K562 (cell line): Measurements from ENCODE around the gene SDHAF4.

Experiments used
- CTCF ChIP-seq, 3 experiments: IDR thresholded peaks in 2 of 3; conservative IDR thresholded peaks in 1 of 3; 2 replicates each; pipeline ENCODE4 v1.5.1; 2011 to 2012; ENCODE audit warnings: low read length in 3 of 3, mild to moderate bottlenecking in 3 of 3, control low read depth in 2 of 3, improper control_type of control experiment in 1 of 3, inconsistent platforms in 1 of 3, low read depth in 1 of 3, mixed read lengths in 1 of 3, moderate library complexity in 1 of 3; ENCODE audit not compliant: insufficient read depth in 2 of 3
- EGR1 ChIP-seq: fragments of 450-650 bp; conservative IDR thresholded peaks from 2 replicates; pipeline ENCODE4 v1.6.1; 2017; ENCODE audit warnings: mild to moderate bottlenecking
- SIN3A ChIP-seq, 2 experiments: fragments of 150-350 bp in 1 of 2; IDR thresholded peaks; 2 replicates each; pipeline ENCODE4 v1.6.1; 2011 to 2016; ENCODE audit warnings: borderline replicate concordance in 2 of 2, low read depth in 2 of 2, low read length in 2 of 2, mild to moderate bottlenecking in 2 of 2, moderate library complexity in 2 of 2; ENCODE audit not compliant: control insufficient read depth in 1 of 2
- ZNF121 ChIP-seq: sonication (generic); formaldehyde crosslinking; conservative IDR thresholded peaks from 2 replicates; pipeline ENCODE4 v1.8.0; 2022; ENCODE audit warnings: missing genetic modification reagents

GRCh38 chr6:70627500-70628254 is 60.9 kb downstream of the SDHAF4 start:
- no peak for TF ChIP-seq CTCF (IDR thresholded peaks at IDR 0.05 in 2 of 3, conservative IDR thresholded peaks at IDR 0.05 in 1 of 3; ENCODE audit: insufficient read depth in 2 of 3, low read depth in 1 of 3, low read length in 3 of 3)
- TF ChIP-seq EGR1 = no peak
- TF ChIP-seq ZNF121 (CRISPR knock-in tag) = no peak
- no peak for TF ChIP-seq SIN3A (IDR thresholded peaks at IDR 0.05; ENCODE audit: borderline replicate concordance in 2 of 2, control insufficient read depth in 1 of 2, low read depth in 2 of 2, low read length in 2 of 2)
